ENCODE results near the gene DPCD. TPM values are rescaled to one million over a fixed set of nuclear protein-coding genes. Genes with fewer than 3 reads are reported as not detected.
"Not testable (repeated sequence)": the region's sequence is repeated elsewhere in the genome, so short reads cannot be mapped to it uniquely, and the experiment has no call there.

Gene DPCD
- total and polyA plus RNA-seq, 11 donors: 16.3 to 42.9 (median 23.8) TPM

- Histone ChIP-seq H3K36me3 (peaks cover 0 to 22% (median 15%) of the 10 kb centered on the region in 9 donors), H3K4me1 (peaks cover 0 to 33% (median 18%) of the 10 kb centered on the region in 12 donors), H3K27ac (no peak overlapping the region), H3K4me3 (peak overlapping the region in 10 of 12 donors; percentile 70 to 98 (median 82)), H3K27me3 (no peaks in the 10 kb centered on the region), H3K9me3 (no peaks in the 10 kb centered on the region)
- DNase-seq (no peak), ATAC-seq (no peak)
- TF ChIP-seq, protein P1, sequence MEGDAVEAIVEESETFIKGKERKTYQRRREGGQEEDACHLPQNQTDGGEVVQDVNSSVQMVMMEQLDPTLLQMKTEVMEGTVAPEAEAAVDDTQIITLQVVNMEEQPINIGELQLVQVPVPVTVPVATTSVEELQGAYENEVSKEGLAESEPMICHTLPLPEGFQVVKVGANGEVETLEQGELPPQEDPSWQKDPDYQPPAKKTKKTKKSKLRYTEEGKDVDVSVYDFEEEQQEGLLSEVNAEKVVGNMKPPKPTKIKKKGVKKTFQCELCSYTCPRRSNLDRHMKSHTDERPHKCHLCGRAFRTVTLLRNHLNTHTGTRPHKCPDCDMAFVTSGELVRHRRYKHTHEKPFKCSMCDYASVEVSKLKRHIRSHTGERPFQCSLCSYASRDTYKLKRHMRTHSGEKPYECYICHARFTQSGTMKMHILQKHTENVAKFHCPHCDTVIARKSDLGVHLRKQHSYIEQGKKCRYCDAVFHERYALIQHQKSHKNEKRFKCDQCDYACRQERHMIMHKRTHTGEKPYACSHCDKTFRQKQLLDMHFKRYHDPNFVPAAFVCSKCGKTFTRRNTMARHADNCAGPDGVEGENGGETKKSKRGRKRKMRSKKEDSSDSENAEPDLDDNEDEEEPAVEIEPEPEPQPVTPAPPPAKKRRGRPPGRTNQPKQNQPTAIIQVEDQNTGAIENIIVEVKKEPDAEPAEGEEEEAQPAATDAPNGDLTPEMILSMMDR (IDR thresholded peaks at IDR 0.05): no peak
- TF ChIP-seq POLR2A (IDR thresholded peaks at IDR 0.05): no peak
- WGBS, 4 donors: 51 to 60% (median 53%) methylated on average over 5 of the region's 5 CpGs
- intact Hi-C loops (cut with DNase I): loop anchor here in 2 of 10 donors (5.0 kb wide), 2 partner anchors 237 to 537 kb away; partner anchors contain the start of gene BTRC (in 1 of the 2)
These were observed 758 bp downstream of the DPCD start for GRCh38 chr10:101588879-101589278.

- H3K9me3 ChIP-seq; H3K27me3 ChIP-seq; H3K4me3 ChIP-seq; intact Hi-C loops (cut with DNase I); DNase-seq: not testable (repeated sequence)
- H3K36me3 ChIP-seq: peaks cover 0 to 15% (median 0%) of the 10 kb centered on the region in 9 donors
- ATAC-seq: peak in 1 of 4 donors; percentile 25
- WGBS, 4 donors: 64 to 100% (median 86%) methylated on average over 2 of the region's 2 CpGs
- peak overlapping the region in 1 of 12 donors; percentile 10 for H3K27ac ChIP-seq
- peaks cover 0 to 23% (median 8%) of the 10 kb centered on the region in 12 donors for H3K4me1 ChIP-seq
These were observed 5.2 kb downstream of the DPCD start for GRCh38 chr10:101593331-101593730.

- ATAC-seq: peak in 3 of 4 donors; percentile 53 to 87 (median 59)
- TF ChIP-seq POLR2A (IDR thresholded peaks at IDR 0.05): no peak
- TF ChIP-seq, protein P1 (IDR thresholded peaks at IDR 0.05): no peak
- DNase-seq: peak in 2 of 5 donors; percentile 38
- WGBS, 4 donors: 56 to 75% (median 61%) methylated on average over 13 of the region's 13 CpGs
- H3K27me3 ChIP-seq: no peaks in the 10 kb centered on the region
- H3K4me1 ChIP-seq: peaks cover 0 to 15% (median 2%) of the 10 kb centered on the region in 12 donors
- peak overlapping the region in 2 of 12 donors; percentile 5 to 39 for H3K27ac ChIP-seq
- no peak overlapping the region for H3K4me3 ChIP-seq
- no peaks in the 10 kb centered on the region for H3K9me3 ChIP-seq
- peaks cover 0 to 18% (median 0%) of the 10 kb centered on the region in 9 donors for H3K36me3 ChIP-seq
- intact Hi-C loops (cut with DNase I): no loop called here
These were observed 7.7 kb downstream of the DPCD start for GRCh38 chr10:101595591-101596433.

DNA sequence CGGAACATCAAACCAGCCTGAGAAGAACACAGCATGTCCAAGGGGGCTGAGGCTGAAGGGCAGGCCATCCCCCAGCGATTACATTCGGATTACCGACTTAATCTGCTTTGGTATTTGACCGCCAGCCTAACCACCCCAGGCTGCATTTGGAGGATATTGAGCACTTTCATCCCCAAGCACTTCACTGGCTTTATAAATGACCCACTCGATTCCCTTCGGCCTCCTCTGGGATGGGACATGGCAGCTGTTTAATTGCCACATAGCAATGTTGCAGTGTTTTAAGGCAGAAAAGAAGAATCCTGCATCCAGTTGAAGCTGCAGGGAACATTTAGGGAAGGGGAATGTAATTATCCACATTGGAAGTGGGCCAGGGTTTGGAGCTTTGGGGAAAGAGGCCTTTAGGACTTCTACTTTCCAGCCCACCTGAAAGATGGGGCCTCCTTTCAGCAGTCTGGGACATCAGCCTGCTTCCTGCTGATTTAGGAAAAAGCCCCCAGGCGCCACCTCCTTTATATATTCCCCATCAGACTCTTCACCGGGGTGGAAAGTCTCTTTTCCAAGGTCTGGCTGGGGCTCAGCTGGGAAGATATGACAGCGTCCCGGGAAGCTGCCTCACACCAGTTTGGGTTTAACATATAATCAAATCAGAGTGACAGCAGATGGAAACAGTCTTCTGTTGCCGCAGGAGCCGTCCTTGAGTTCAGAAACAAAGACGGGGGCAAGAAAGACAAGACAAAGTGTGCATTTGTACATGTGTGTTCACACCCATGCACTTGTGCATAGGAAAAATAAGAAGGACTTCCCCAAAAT is 9.2 kb downstream of the DPCD start:
- DNase-seq (no peak), ATAC-seq (no peak)
- WGBS, 4 donors: 82 to 85% (median 84%) methylated on average over 14 of the region's 14 CpGs
- TF ChIP-seq, protein P1 (IDR thresholded peaks at IDR 0.05): no peak
- no peak for TF ChIP-seq POLR2A (IDR thresholded peaks at IDR 0.05)
- intact Hi-C loops (cut with DNase I): no loop called here
- Histone ChIP-seq H3K9me3 (no peaks in the 10 kb centered on the region), H3K4me3 (no peak overlapping the region), H3K4me1 (peaks cover 0 to 24% (median 7%) of the 10 kb centered on the region in 12 donors), H3K27me3 (no peaks in the 10 kb centered on the region), H3K27ac (no peak overlapping the region), H3K36me3 (peaks cover 0 to 18% (median 0%) of the 10 kb centered on the region in 9 donors)
